Activated CD4-positive, alpha-beta T cell treated with anti-CD3 and anti-CD28 coated beads for 1 hour (primary cell): Measurements from ENCODE around the gene CALM3.
"Not testable (repeated sequence)": the region's sequence is repeated elsewhere in the genome, so short reads cannot be mapped to it uniquely, and the experiment has no call there.

Source experiments
- DNase-seq: peaks from one replicate; pipeline ENCODE4 v3.0.0-alpha.2; 2020

Gene CALM3

GRCh38 chr19:46616631-46617322 lies 15.6 kb downstream of the CALM3 start:
- no peak for DNase-seq

DNA sequence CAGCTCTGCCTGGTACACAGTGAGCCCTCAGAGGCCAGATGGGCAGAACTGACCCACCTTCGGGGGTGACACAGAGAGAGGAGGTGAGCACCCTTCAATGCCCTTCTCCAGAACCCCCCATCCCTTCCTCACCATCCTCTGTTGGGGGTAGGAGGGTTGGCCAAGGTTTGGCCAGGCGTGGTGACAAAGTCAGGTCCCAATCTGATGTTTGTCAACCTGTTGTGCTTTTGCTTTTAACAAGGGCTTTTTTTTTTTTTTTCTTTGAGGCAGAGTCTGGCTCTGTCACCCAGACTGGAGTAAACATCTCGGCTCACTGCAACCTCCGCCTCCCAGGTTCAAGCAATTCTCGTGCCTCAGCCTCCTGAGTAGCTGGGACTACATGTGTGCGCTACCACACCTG lies 16.5 kb downstream of the CALM3 start:
- DNase-seq: no peak

GRCh38 chr19:46618670-46619231 lies 17.6 kb downstream of the CALM3 start:
- no peak for DNase-seq

DNA sequence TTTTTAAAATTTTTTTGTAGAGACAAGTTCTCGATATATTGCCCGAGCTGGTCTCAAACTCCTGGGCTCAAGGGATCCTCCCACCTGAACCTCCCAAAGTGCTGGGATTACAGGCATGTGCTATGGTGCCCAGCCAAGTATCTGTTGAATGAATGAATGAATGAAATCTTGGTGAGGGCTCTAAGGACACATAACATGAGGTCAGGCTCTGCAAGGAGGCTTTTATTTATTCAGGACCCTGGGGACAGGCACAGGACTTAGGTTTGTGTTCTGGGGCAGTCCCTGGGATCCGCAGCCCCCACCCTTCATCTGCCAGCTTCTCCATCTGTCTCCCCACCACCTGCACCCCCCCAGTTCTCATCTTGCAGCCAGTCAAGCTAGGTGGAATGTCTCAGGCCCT lies 19.1 kb downstream of the CALM3 start:
- DNase-seq: no peak

GRCh38 chr19:46620716-46621115 lies 19.6 kb downstream of the CALM3 start:
- no peak for DNase-seq

DNA sequence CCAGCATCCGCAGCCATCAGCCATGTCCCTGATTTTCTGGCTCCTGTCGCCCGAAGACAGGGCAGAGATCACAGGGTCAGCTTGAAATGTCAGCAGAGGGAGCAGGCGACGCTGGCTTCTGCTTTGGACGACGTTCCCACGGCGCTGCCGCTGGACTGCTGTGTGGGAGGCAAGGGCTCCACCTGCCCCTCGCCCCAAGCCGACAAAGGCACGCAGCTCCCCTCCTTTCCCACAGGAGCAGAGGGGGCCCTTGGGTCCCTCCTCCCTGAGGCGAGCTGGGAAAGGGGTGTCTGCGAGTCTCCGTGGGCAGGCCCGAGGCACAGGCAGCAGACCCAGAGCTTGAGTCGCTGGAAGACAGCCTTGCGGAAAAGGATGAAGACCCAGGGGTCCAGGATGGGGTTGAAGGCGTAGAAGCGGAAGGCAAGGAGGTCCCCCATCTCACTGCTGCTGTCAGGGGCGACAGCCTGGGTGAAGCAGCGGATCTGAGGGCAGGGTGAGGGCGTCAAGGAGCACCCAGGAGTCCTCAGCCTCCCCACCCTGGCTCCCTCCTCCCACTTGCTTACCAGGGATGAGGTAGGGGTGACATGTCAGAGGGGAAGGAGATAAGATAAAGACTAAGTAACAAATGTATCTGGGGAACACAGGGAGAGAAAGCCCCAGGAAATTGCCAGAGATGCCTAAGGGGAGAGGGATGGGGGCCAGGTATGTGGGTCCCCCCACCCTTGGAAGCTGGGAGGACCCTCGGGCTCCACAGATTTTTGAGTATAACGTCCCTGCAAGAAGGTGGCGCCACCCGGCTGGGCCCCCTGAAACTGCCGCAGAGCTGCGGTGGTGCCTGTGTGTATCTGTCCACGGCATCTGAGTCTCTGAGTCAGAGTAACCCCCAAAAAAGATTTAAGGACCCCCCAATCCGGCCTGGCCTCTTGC lies 20.3 kb downstream of the CALM3 start:
- DNase-seq: no peak

- no peak for DNase-seq
Observed at GRCh38 chr19:46622118-46622446, 21.0 kb downstream of the CALM3 start.

GRCh38 chr19:46623915-46624502 lies 22.9 kb downstream of the CALM3 start:
- DNase-seq: no peak

DNA sequence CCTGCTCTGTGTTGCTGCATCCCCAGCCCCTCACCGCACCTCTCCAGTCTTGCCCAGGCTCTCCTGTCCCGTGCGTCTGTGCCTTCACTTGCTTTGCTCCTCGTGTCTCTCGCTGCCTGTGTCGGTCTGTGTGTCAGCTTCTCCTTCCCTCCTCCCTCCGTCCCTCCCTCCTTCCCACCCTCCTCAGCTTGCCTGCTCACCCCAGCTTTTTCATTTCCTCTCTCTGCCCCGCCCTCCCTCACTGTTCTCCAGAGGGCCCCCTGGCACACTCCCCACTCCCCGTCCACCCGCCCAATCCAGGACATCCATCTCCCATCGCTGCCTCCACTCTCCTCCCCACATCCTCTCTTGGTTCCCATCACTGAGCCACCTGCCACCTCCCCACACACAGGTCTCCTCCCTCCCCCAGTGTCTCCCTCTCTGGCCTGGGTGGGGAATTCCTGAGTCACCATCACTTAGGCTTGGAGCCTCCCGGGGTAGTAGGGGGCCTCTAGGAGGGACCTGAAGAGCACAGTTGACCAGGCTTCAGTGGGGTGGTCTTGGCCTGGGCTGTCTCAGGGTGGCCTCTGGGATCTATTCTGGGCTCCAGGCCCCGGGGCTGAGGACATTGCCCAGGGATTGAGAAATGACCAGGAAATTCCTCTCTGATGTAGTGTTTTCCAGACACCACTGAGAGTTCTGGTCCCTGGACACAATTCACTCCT lies 24.0 kb downstream of the CALM3 start, which contains the start of gene PTGIR:
Gene PTGIR, minus strand, starts transcription at position 132 of the 704 bp plus-strand sequence. CDS start 864 bp downstream, outside the sequence.
- DNase-seq: no peak

- DNase-seq: no peak
Observed at GRCh38 chr19:46625731-46626130, 24.6 kb downstream of the CALM3 start.

- DNase-seq: no peak
Observed at GRCh38 chr19:46626446-46626845, 25.3 kb downstream of the CALM3 start.

GRCh38 chr19:46628970-46629369 lies 27.8 kb downstream of the CALM3 start:
- not testable (repeated sequence) for DNase-seq

DNA sequence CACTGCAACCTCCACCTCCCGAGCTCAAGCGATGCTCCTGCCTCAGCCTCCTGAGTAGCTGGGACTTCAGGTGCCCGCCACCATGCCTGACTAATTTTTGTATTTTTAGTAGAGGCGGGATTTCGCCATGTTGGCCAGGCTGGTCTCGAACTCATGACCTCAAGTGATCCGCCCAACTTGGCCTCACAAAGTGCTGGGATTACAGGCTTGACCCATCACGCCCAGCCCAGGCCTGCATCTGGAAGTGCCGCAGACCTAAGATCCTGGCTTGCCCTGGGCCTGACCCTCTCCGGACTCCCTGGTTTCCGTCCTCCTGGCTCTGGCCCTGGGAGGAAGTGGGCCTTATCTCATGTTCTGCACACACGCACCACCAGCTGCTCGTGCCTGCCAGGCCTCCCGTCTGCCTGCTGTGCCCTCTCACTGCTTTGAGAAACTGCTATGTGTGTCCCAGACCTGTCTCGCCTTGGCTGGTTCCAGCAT lies 28.5 kb downstream of the CALM3 start:
- DNase-seq: no peak

DNA sequence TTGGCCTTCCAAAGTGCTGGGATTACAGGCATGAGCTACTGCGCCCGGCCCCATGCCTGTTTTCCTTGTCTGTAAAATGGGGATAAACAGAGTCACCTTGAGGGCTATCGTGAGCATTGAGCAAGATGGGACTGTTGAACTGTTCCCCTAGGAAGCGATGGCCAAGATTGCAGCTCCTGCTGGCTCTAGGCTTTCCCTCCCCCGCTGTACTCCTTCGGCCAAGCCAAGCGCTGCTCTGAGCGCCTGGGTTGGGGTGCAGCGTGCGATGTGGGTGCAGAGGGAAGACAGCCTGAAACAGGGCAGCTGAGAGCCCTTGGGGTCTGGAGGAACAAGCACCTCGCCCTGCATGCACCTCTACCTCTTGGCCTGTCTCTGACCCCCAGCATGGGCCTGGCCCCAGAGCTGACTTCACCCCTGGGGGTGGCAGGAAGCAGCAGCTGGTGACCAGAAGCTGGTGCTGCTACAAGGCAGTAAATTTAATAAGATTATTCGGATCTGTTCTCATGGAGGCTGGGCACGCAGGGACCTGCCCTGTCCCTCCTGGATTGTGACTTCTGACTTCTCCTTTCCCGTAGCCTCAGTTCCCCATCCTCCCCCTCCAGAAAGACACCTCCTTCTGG lies 29.6 kb downstream of the CALM3 start:
- DNase-seq: no peak

- DNase-seq: no peak
Observed at GRCh38 chr19:46631481-46631880, 30.4 kb downstream of the CALM3 start.

GRCh38 chr19:46633130-46633529 lies 32.0 kb downstream of the CALM3 start:
- no peak for DNase-seq

DNA sequence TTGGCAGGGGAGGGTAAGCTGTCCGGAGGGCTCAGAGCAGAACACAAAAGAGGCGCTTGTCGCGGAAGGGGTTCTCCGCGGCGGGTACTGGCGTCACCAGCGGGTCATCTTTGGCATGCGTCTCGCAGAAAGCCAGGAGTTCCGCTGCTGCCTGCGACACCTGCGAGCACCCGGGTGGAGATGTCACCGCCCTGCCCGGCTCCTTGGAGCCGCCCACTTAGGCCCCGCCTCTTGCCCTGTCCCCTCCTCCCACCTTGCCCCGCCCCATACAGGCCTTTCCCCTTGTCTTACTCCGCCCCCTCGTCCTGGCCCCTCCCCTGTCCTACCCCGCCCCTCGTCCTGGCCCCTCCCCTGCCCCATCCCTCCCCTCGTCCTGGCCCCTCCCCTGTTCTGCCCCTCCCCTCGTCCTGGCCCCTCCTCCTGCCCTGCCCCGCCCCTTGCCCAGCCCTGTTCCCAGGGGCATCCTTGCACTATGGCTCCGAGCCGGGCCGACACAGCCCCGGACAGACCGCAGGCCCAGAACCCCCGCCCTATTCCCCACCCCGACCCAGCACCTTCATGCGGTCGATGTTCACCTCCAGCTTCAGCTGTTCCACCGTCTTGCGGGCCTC lies 33.0 kb downstream of the CALM3 start:
- DNase-seq: peak; percentile 91

DNA sequence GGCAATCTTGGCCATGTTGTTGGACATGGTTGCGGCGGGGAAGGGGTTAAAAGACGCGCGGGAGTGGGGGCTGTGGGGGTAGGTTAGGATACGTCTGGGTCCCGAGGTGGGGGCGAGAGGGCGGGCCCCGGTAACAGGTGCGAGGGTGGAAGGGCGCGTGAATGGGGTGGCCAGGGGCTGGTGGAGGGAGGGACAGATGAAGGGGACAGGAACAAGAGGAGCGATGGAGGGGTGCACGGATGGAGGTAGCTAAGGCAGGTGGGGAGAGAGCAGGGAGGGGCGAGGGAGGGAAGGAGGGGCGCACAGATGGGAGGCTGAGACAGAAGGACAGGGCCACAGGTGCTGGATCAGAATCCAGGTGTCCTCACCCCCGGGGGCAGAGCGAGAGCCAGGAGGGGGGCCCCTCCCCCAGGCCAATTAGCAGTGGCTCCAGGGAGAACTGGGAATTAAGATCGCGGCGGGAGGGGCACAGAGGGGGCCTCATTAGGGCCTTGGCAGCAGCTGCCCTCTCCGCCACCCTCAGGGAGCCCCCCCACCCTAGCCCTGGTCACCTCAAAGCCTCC lies 33.6 kb downstream of the CALM3 start:
- no peak for DNase-seq

DNA sequence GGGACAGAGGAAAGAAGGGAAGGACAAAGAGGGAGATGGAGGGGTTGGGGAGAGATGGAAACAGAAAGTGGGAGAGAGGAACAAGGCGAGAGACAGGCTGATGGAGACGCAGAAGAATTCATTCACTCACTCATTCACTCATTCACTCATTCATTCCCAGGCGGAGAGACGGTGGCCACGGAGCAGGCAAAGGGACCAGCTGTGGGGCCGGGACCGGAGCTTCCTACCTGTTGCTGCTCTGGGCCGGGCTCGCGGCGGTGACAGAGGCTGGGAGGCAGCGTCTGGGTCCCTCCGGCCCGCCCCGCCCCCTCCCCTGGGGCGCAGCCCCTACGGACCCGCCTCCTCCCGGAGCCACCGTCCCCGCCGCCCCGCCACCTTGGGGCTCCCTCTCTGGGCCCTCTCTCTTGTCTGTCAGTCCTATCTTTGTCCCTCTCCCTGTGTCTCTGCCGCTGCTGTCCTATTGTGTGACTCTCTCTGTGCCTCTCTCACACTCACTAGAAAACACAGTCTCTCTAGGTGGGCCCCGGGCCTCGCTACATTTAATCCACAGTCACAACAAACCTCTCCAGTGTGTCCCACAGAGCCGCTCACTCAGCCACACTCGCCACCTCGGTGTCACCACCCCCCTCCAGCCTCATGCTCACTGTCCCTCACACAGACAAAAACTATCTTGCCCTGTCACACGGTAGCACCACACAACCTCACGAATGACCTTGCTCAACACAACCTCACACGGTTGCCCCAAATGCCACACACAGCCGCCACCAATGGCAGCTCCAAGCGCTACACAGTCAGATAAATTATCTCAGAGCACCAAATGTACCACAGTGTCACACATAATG lies 35.0 kb downstream of the CALM3 start, which contains the start of gene GNG8:
Gene GNG8, minus strand, starts transcription at position 283 of the 842 bp plus-strand sequence. CDS start 1,520 bp downstream, outside the sequence.
- DNase-seq: no peak

- no peak for DNase-seq
Observed at GRCh38 chr19:46637224-46637623, 36.1 kb downstream of the CALM3 start.
